HL-60 (cell line): ENCODE measurements around the gene PCNX2.

Experiments
- GABPA ChIP-seq: IDR thresholded peaks from 2 replicates; pipeline ENCODE4 v1.6.1; 2012; ENCODE audit warnings: low read depth
- TF ChIP-seq, protein P1 (sequence below): IDR thresholded peaks from one replicate; pipeline ENCODE4 v1.5.1; 2011; ENCODE audit warnings: low read length, control low read depth, inconsistent platforms; ENCODE audit not compliant: insufficient read depth

DNA sequence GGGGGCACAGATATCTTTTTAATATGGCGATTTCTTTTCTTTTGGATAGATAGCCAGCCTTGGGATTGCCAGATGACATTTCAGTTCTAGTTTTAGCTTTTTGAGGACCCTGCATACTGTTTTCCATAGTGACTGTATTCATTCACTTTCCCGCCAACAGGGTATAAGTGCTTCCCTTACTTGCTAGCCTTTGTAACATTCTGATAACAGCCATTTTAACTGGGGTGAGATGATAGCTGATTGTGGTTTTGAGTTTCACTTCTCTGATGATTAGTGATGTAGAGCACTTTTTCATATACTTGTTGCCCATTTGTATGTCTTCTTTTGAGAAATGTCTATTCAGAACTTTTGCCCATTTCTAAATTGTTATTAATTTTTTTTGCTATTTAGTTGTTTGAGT, 193.2 kb downstream of the PCNX2 start:
- TF ChIP-seq, protein P1, sequence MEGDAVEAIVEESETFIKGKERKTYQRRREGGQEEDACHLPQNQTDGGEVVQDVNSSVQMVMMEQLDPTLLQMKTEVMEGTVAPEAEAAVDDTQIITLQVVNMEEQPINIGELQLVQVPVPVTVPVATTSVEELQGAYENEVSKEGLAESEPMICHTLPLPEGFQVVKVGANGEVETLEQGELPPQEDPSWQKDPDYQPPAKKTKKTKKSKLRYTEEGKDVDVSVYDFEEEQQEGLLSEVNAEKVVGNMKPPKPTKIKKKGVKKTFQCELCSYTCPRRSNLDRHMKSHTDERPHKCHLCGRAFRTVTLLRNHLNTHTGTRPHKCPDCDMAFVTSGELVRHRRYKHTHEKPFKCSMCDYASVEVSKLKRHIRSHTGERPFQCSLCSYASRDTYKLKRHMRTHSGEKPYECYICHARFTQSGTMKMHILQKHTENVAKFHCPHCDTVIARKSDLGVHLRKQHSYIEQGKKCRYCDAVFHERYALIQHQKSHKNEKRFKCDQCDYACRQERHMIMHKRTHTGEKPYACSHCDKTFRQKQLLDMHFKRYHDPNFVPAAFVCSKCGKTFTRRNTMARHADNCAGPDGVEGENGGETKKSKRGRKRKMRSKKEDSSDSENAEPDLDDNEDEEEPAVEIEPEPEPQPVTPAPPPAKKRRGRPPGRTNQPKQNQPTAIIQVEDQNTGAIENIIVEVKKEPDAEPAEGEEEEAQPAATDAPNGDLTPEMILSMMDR = no peak
- TF ChIP-seq GABPA = no peak
